IPS-NIHi7 (cell line): ENCODE data around the gene ZNF805.
"Not testable (repeated sequence)": the region's sequence is repeated elsewhere in the genome, so short reads cannot be mapped to it uniquely, and the experiment has no call there.

Experiments
- DNase-seq: peaks from one replicate; pipeline ENCODE4 v3.0.0; 2012; ENCODE audit warnings: mixed read lengths; ENCODE audit errors: extremely low spot score

Gene ZNF805

GRCh38 chr19:57240311-57241090 lies at the start of gene ZNF805:
Gene ZNF805, plus strand, starts transcription at chr19:57240632. Its CDS starts 260 bp downstream, at chr19:57240892.
- DNase-seq: peak; percentile 98

GRCh38 chr19:57191141-57192076 lies 49.0 kb upstream of the ZNF805 start, which contains the start of gene ZNF264:
Gene ZNF264, plus strand, starts transcription at chr19:57191500. Its CDS starts 414 bp downstream, at chr19:57191914.
- DNase-seq: peak; percentile 93

GRCh38 chr19:57192077-57192420 lies 48.4 kb upstream of the ZNF805 start:
- no peak for DNase-seq

GRCh38 chr19:57192993-57193392 lies 47.4 kb upstream of the ZNF805 start:
- no peak for DNase-seq

GRCh38 chr19:57197874-57198273 lies 42.6 kb upstream of the ZNF805 start:
- not testable (repeated sequence) for DNase-seq

- no peak for DNase-seq
Measured at GRCh38 chr19:57202160-57202559, 38.3 kb upstream of the ZNF805 start.

GRCh38 chr19:57210381-57210780 lies 30.1 kb upstream of the ZNF805 start:
- DNase-seq: no peak

GRCh38 chr19:57212109-57212508 lies 28.3 kb upstream of the ZNF805 start:
- DNase-seq: no peak

GRCh38 chr19:57227502-57227901 lies 12.9 kb upstream of the ZNF805 start:
- DNase-seq: no peak

- DNase-seq: peak; percentile 18
Measured at GRCh38 chr19:57231686-57232085, 8.7 kb upstream of the ZNF805 start.

- no peak for DNase-seq
Measured at GRCh38 chr19:57233207-57233606, 7.2 kb upstream of the ZNF805 start.

GRCh38 chr19:57239982-57240310 lies 486 bp upstream of the ZNF805 start:
- DNase-seq: no peak

GRCh38 chr19:57241176-57241575 lies 744 bp downstream of the ZNF805 start:
- DNase-seq: no peak

GRCh38 chr19:57242821-57243220 lies 2.4 kb downstream of the ZNF805 start:
- DNase-seq: no peak

GRCh38 chr19:57244513-57244912 lies 4.1 kb downstream of the ZNF805 start:
- no peak for DNase-seq

GRCh38 chr19:57245066-57245465 lies 4.6 kb downstream of the ZNF805 start:
- DNase-seq: no peak

- DNase-seq: no peak
Measured at GRCh38 chr19:57245959-57246358, 5.5 kb downstream of the ZNF805 start.

- no peak for DNase-seq
Measured at GRCh38 chr19:57248646-57249045, 8.2 kb downstream of the ZNF805 start.

- DNase-seq: no peak
Measured at GRCh38 chr19:57249329-57249728, 8.9 kb downstream of the ZNF805 start.

GRCh38 chr19:57253767-57254166 lies 13.3 kb downstream of the ZNF805 start:
- not testable (repeated sequence) for DNase-seq

GRCh38 chr19:57262044-57262443 lies 21.6 kb downstream of the ZNF805 start:
- no peak for DNase-seq

- DNase-seq: no peak
Measured at GRCh38 chr19:57263244-57263741, 22.9 kb downstream of the ZNF805 start.

- no peak for DNase-seq
Measured at GRCh38 chr19:57267291-57267690, 26.9 kb downstream of the ZNF805 start.
